AG09319 (cell line): ENCODE measurements around the gene PSPH.
A peak's percentile ranks its signal among the peaks of the same experiment; 100 is the strongest.
"Not testable (repeated sequence)": the region's sequence is repeated elsewhere in the genome, so short reads cannot be mapped to it uniquely, and the experiment has no call there.

Source experiments
- DNase-seq: peaks from one replicate; pipeline ENCODE4 v3.0.0-alpha.2; 2010; ENCODE audit warnings: low read depth; ENCODE audit errors: extremely low read depth
- TF ChIP-seq, protein P1 (sequence below): IDR thresholded peaks from 2 replicates; pipeline ENCODE4 v1.5.1; 2011; ENCODE audit warnings: low read depth, mild to moderate bottlenecking, inconsistent platforms, low read length, moderate library complexity

PSPH gene

DNA sequence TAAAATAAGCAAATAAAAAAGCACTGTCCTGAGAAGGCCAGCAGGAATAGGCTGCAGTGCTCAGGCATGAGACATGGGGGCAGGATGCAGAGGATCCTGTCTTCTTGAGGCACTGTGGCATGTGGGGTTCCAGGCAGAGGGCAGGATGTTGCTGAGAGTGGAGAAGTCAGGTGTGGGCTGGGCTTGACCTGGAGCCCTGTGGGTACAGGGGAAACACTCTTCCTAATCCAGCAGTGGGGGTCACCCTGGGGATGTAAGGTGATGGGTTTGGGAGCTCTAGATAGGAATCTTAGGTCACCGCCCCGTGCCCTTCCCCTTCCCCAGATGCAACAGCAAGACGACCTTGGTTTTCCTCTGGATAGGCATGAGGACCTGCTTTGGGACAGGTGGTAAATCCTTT, 26.4 kb upstream of the PSPH start:
- TF ChIP-seq, protein P1, sequence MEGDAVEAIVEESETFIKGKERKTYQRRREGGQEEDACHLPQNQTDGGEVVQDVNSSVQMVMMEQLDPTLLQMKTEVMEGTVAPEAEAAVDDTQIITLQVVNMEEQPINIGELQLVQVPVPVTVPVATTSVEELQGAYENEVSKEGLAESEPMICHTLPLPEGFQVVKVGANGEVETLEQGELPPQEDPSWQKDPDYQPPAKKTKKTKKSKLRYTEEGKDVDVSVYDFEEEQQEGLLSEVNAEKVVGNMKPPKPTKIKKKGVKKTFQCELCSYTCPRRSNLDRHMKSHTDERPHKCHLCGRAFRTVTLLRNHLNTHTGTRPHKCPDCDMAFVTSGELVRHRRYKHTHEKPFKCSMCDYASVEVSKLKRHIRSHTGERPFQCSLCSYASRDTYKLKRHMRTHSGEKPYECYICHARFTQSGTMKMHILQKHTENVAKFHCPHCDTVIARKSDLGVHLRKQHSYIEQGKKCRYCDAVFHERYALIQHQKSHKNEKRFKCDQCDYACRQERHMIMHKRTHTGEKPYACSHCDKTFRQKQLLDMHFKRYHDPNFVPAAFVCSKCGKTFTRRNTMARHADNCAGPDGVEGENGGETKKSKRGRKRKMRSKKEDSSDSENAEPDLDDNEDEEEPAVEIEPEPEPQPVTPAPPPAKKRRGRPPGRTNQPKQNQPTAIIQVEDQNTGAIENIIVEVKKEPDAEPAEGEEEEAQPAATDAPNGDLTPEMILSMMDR = no peak
- no peak for DNase-seq

DNA sequence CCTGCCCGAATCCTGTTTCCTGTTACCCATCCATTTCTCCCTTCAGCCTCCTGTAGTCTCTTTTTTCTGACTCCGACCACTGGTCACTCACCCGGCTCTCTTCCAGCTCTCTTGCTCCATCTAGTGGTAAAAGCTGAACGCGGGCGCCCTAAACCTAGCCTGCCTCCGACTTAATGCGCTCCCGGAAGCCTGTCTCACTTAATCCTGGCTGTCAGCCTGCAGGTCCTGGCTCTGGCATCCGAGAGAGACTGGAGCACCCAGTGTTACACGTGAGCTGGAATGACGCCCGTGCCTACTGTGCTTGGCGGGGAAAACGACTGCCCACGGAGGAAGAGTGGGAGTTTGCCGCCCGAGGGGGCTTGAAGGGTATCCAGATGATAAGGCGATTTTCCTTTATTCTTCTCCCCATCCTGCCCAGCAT, 23.1 kb upstream of the PSPH start:
- peak; percentile 52 for DNase-seq
- TF ChIP-seq, protein P1 = peak; percentile 96

DNA sequence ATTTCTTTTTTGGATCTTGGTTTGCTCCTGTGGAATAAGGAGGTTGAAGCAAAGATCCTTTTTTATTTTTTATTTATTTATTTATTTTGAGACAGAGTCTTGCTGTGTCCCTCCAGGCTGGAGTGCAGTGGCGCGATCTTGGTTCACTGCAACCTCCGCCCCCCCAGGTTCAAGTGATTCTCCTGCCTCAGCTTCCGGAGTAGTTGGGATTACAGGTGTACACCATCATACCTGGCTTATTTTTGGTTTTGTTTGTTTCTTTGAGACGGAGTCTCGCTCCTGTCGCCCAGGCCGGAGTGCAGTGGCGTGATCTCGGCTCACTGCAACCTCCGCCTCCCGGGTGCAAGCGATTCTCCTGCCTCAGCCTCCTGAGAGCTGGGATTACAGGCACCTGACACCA, 15.1 kb upstream of the PSPH start:
- not testable (repeated sequence) for DNase-seq

DNA sequence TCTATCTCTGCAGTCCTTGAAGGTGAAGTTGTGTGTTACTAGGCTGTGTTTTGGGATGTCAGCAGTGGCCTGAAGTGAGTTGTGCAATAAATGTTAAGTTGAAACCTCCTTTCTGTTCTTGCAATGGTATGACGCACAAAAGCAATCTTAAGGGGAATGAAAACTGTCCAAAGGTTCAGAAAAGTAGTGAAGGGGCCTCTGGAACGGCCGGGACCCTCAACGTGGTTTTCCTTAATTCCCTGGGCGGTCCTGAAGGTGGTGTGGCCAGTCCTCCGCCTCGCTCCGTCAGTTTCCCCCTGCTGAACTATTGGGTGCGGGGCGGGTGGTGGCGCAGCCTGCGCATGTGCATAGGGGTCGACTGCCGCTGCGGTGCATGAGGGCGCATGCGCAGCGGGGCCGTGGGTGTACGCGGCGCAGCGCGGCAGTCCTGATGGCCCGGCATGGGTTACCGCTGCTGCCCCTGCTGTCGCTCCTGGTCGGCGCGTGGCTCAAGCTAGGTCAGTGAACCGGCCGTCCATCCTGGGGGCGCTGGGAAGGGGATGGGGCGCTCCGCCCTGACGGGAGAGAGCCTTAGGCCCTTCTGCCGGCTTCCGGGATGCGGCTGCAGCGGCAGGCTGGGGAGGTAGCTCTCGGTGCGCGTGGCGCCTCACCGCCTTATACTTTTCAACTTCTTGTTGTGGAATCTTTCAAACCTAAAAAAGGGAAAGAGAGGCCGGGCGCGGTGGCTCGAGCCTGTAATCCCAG, 12.8 kb upstream of the PSPH start, which contains the start of gene SUMF2:
Gene SUMF2 (plus strand): TSS at position 405 of the 744 bp plus-strand sequence. CDS start 26 bp downstream, at position 431.
- TF ChIP-seq, protein P1 = peak; percentile 27

DNA sequence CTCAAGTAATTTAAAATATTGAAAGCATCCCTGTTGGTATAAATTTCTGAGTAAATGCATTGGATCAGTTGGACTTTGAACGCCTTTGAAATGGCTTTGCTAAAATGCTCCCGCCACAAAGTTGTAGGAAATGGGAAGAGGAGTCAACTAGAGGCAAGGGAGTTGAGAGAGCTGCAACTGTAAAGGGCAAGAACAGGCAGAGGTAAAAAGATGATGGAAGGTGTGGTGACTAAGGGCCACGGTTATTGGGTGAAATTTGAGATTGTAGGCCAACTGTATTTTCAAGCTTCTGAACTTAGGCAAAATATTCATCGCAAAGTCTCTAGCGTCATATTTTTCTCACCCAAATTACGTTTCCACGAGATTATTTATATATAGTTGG, 12.2 kb upstream of the PSPH start:
- TF ChIP-seq, protein P1 = no peak
- no peak for DNase-seq

More for the DNA sequence above, 12.8 kb upstream of the PSPH start, which contains the start of gene SUMF2:
- peak; percentile 78 for DNase-seq

DNA sequence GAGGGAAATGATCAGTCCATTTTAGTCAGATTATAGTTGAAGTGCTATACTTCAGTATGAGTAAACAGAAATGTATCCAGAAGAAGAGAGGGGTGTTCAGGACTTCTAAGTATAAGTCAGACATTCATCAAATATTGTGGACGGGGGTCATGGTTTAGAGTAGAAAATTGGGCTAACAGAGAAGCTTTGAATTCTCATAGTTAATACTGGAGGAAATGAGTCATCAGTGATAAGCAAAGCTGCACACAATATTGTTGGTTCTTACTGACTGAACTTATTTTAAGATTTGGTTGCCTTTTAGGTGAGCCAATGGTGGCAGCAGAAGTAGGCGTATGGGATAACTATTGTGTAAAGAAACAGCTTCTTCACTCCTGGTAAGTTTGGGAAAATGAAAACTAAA, 11.1 kb upstream of the PSPH start:
- no peak for DNase-seq
- TF ChIP-seq, protein P1 = no peak

DNA sequence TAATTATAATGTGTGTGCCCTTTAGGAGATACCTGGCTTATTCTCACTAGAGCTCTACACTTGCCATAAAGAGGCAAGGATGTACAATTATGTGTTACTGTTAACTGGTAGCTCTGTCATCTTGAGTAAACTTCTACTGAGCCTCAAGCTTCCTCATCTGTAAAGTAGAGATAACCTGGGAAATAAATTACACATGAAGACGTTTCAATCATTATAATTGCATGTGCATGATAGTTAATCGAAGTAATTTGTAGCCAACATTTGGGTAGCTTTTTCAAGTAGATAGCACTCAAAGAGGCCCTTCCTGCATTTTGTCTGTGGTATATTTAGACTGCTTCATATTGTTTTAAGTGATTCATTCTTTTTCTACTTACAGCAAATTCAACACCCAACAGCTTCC, 2.7 kb upstream of the PSPH start:
- no peak for DNase-seq
- TF ChIP-seq, protein P1 = no peak

DNA sequence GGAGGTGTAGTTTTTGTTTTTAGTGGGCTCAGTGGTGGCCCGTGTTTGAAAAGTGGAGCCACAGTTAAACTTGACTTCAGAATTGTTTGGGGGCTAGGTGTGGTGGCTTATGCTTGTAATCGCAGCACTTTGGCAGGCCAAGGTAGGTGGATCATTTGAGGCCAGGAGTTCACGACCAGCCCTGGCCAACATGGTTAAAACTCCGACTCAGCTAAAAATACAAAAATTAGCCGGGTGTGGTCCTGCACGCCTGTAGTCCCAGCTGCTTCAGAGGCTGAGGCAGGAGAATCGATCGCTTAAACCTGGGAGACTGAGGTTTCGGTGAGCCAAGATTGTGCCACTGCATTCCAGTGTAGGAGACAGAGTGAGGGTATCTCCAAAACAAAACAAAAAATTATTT, 2.1 kb upstream of the PSPH start:
- TF ChIP-seq, protein P1 = no peak
- no peak for DNase-seq
